OCI-LY7 (cell line): ENCODE results near the gene XPO4. TPM values are rescaled to one million over a fixed set of nuclear protein-coding genes. Genes with fewer than 3 reads are reported as not detected.
"Not testable (repeated sequence)": the region's sequence is repeated elsewhere in the genome, so short reads cannot be mapped to it uniquely, and the experiment has no call there.

Experiments
- BruUV-seq: library from RNA; stranded (reverse); fragments of 400-500 nt; replicated peaks from 2 replicates; lab custom pipeline; 2021; lab: Mats Ljungman, UMichigan
- CTCF ChIA-PET: fragments of 300-600 bp; sonication (Branson Sonifier 250); formaldehyde crosslinking; loops from one replicate; lab custom pipeline; 2022; ENCODE audit warnings: antibody characterized with exemption; ENCODE audit not compliant: unreplicated experiment; lab: Charles Lee
- POLR2A ChIA-PET: fragments of 300-600 bp; sonication (Branson Sonifier 250); formaldehyde crosslinking; loops from one replicate; lab custom pipeline; 2022; ENCODE audit warnings: antibody characterized with exemption; lab: Charles Lee
- DNase-seq: peaks from one replicate; pipeline ENCODE4 v3.0.0-alpha.2; 2015; ENCODE audit warnings: low spot score
- H2AFZ ChIP-seq: fragments of 200-600 bp; sonication (generic), shearing (Covaris generic); 2 replicates; pipeline ENCODE4 v1.6.1; 2014; ENCODE audit warnings: mild to moderate bottlenecking, antibody characterized with exemption, low read length, moderate library complexity
- H3K27ac ChIP-seq: fragments of 200-600 bp; sonication (generic); 2 replicates; pipeline ENCODE4 v1.5.1; 2014; ENCODE audit warnings: mixed run types, low read depth, mild to moderate bottlenecking, moderate library complexity, low read length, inconsistent platforms; ENCODE audit not compliant: poor library complexity, severe bottlenecking
- H3K36me3 ChIP-seq: fragments of 200-600 bp; sonication (generic); 2 replicates; pipeline ENCODE4 v1.6.1; 2014; ENCODE audit warnings: mild to moderate bottlenecking, antibody characterized with exemption, low read length, moderate library complexity, mixed read lengths; ENCODE audit not compliant: insufficient read depth
- H3K4me1 ChIP-seq: fragments of 200-600 bp; sonication (generic); 2 replicates; pipeline ENCODE4 v1.5.1; 2014; ENCODE audit warnings: mild to moderate bottlenecking, low read length; ENCODE audit not compliant: insufficient read depth, poor library complexity, severe bottlenecking
- H3K4me2 ChIP-seq: fragments of 200-600 bp; sonication (generic); 2 replicates; pipeline ENCODE4 v1.6.1; 2014; ENCODE audit warnings: mild to moderate bottlenecking, low read length
- H3K4me3 ChIP-seq: fragments of 200-600 bp; sonication (generic); 2 replicates; pipeline ENCODE4 v1.5.1; 2014; ENCODE audit warnings: mild to moderate bottlenecking, low read depth, low read length; ENCODE audit not compliant: poor library complexity, severe bottlenecking
- H3K79me2 ChIP-seq: fragments of 200-600 bp; sonication (generic); 2 replicates; pipeline ENCODE4 v1.6.1; 2016; ENCODE audit warnings: low read depth, mild to moderate bottlenecking, low read length, moderate library complexity, mixed read lengths; ENCODE audit not compliant: insufficient read depth
- H3K9me2 ChIP-seq: fragments of 200-600 bp; sonication (generic); 2 replicates; pipeline ENCODE4 v1.6.1; 2016; ENCODE audit warnings: mild to moderate bottlenecking, low read length, mixed read lengths; ENCODE audit not compliant: insufficient read depth
- H3K9me3 ChIP-seq: fragments of 200-600 bp; sonication (generic); 2 replicates; pipeline ENCODE4 v1.6.1; 2014; ENCODE audit warnings: mild to moderate bottlenecking, mixed run types, low read length, mixed read lengths
- H4K20me1 ChIP-seq: fragments of 200-600 bp; sonication (generic); 2 replicates; pipeline ENCODE4 v1.6.1; 2014; ENCODE audit warnings: mild to moderate bottlenecking, antibody characterized with exemption, low read length, moderate library complexity, mixed read lengths; ENCODE audit not compliant: insufficient read depth
- EZH2phosphoT487 ChIP-seq: fragments of 200-600 bp; sonication (generic); IDR thresholded peaks from 2 replicates; pipeline ENCODE4 v1.6.1; 2018; ENCODE audit warnings: low read depth, borderline replicate concordance, mild to moderate bottlenecking, mixed run types, antibody characterized with exemption, low read length, moderate library complexity, mixed read lengths
- intact Hi-C: fragments of 100-400 bp; cut with micrococcal nuclease; formaldehyde crosslinking; loops from one replicate; pipeline ENCODE4 v1.10.0; 2022; ENCODE audit not compliant: unreplicated experiment
- total RNA-seq, 2 experiments: library from RNA; depleted of rRNA in 1 of 2; stranded (reverse); fragments of >200 nt in 1 of 2; shearing (Covaris generic) in 1 of 2; gene quantifications; 2 replicates each; pipeline ENCODE4 v1.2.3, GENCODE V29; 2014 to 2022
- TF ChIP-seq, protein P1 (sequence below): fragments of 200-600 bp; sonication (generic); conservative IDR thresholded peaks from 2 replicates; pipeline ENCODE4 v1.5.1; 2014; ENCODE audit warnings: mild to moderate bottlenecking, antibody characterized with exemption, low read length, moderate library complexity, mixed read lengths

XPO4 gene
- total RNA-seq, 2 experiments from 2014 or later: 20.6 to 26.9 TPM

- TF ChIP-seq EZH2phosphoT487: no peak
- TF ChIP-seq, protein P1, sequence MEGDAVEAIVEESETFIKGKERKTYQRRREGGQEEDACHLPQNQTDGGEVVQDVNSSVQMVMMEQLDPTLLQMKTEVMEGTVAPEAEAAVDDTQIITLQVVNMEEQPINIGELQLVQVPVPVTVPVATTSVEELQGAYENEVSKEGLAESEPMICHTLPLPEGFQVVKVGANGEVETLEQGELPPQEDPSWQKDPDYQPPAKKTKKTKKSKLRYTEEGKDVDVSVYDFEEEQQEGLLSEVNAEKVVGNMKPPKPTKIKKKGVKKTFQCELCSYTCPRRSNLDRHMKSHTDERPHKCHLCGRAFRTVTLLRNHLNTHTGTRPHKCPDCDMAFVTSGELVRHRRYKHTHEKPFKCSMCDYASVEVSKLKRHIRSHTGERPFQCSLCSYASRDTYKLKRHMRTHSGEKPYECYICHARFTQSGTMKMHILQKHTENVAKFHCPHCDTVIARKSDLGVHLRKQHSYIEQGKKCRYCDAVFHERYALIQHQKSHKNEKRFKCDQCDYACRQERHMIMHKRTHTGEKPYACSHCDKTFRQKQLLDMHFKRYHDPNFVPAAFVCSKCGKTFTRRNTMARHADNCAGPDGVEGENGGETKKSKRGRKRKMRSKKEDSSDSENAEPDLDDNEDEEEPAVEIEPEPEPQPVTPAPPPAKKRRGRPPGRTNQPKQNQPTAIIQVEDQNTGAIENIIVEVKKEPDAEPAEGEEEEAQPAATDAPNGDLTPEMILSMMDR: no peak
- H3K4me2 ChIP-seq: no peak overlapping the region
- ChIA-PET CTCF (no interaction called here), POLR2A (interaction anchor here (1.0 kb wide), 1 partner anchor 666 kb away, joined by 3 read pairs; no protein-coding TSS in a partner anchor)
- H3K36me3 ChIP-seq: no peaks in the 10 kb centered on the region
- no peaks in the 10 kb centered on the region for H3K4me1 ChIP-seq
- no TSS peak for BruUV-seq
- no peaks in the 10 kb centered on the region for H3K9me3 ChIP-seq
- no peak overlapping the region for H3K27ac ChIP-seq
- intact Hi-C loops: loop anchor here (5.0 kb wide), 1 partner anchor 193 kb away; no protein-coding TSS in a partner anchor
- DNase-seq: no peak
- no peak overlapping the region for H2AFZ ChIP-seq
- no peak overlapping the region for H3K4me3 ChIP-seq
- no peaks in the 10 kb centered on the region for H3K79me2 ChIP-seq
- H4K20me1 ChIP-seq: no peaks in the 10 kb centered on the region
- H3K9me2 ChIP-seq: no peaks in the 10 kb centered on the region
Measured at GRCh38 chr13:20939662-20940061, 37.1 kb upstream of the XPO4 start.

- intact Hi-C loops: no loop called here
- H3K9me2 ChIP-seq: no peaks in the 10 kb centered on the region
- no peaks in the 10 kb centered on the region for H3K79me2 ChIP-seq
- H3K4me1 ChIP-seq: no peaks in the 10 kb centered on the region
- H3K4me3 ChIP-seq: no peak overlapping the region
- TF ChIP-seq, protein P1: no peak
- no peak for TF ChIP-seq EZH2phosphoT487
- no peak overlapping the region for H2AFZ ChIP-seq
- H4K20me1 ChIP-seq: no peaks in the 10 kb centered on the region
- no peak overlapping the region for H3K4me2 ChIP-seq
- no peaks in the 10 kb centered on the region for H3K36me3 ChIP-seq
- no peaks in the 10 kb centered on the region for H3K9me3 ChIP-seq
- no peak for DNase-seq
- CTCF ChIA-PET: no interaction called here
- no peak overlapping the region for H3K27ac ChIP-seq
- no TSS peak for BruUV-seq
- POLR2A ChIA-PET: no interaction called here
Measured at GRCh38 chr13:20938302-20938701, 35.8 kb upstream of the XPO4 start.

DNA sequence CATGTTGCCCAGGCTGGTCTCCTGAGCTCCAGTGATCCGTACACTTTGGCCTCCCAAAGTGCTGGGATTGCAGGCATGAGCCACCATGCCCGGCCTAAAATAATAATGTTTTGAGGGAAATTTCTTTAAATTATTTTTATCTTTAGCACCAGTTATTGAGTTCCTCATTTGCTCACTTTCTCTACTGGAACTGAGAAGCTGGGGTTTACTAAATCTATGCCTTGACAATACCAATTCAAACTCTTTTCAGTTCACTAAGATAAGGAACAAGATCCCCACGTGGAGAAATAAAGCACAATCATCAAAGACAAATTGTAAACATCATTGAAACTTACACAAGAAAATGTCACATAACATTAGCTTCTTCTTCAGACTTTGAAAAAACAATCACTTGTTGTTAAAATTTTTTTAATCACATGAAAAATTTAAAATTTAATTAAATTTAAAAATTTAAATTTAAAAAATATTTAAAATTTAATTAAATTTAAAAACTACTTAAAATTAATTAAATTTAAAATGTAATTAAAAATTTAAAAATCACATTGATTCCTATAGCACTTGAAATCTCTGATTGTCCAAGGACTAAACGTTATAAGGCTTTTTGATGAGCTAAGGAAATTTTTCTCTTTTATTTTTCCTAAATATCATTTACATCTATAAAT is 25.2 kb upstream of the XPO4 start:
- BruUV-seq: no TSS peak
- ChIA-PET POLR2A (interaction anchor here (0.5 to 1.0 kb wide), 2 partner anchors 224 to 374 kb away, joined by 3 read pairs; no protein-coding TSS in a partner anchor), CTCF (no interaction called here)
- H3K4me2 ChIP-seq: no peak overlapping the region
- DNase-seq: no peak
- no peak for TF ChIP-seq EZH2phosphoT487
- TF ChIP-seq, protein P1: no peak
- no peaks in the 10 kb centered on the region for H3K36me3 ChIP-seq
- H3K9me2 ChIP-seq: no peaks in the 10 kb centered on the region
- H3K4me3 ChIP-seq: no peak overlapping the region
- H4K20me1 ChIP-seq: no peaks in the 10 kb centered on the region
- peaks cover 2% of the 10 kb centered on the region for H3K4me1 ChIP-seq
- no peaks in the 10 kb centered on the region for H3K79me2 ChIP-seq
- intact Hi-C loops: loop anchor here (10.0 kb wide), 2 partner anchors 363 to 733 kb away; partner anchors contain the start of genes GJB2 and IFT88
- H3K9me3 ChIP-seq: no peaks in the 10 kb centered on the region
- H2AFZ ChIP-seq: no peak overlapping the region
- H3K27ac ChIP-seq: no peak overlapping the region

DNA sequence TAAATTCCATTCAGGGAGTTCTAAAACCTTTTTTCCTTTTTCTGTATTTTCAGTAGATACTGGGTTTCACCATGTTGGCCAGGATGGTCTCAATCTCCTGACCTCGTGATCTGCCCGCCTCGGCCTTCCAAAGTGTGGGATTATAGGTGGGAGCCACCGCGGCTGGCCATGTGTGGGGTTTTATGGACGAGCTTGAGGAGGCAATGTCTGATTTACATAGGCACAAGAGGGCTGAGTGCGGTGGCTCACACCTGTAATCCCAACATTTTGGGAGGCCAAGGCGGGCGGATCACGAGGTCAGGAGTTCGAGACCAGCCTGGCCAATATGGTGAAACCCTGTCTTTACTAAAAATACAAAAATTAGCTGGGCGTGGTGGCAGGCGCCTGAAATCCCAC is 22.8 kb upstream of the XPO4 start:
- not testable (repeated sequence) for H2AFZ ChIP-seq, H4K20me1 ChIP-seq, H3K9me2 ChIP-seq, H3K4me3 ChIP-seq, DNase-seq, H3K4me1 ChIP-seq, H3K9me3 ChIP-seq, H3K4me2 ChIP-seq, BruUV-seq, H3K36me3 ChIP-seq, H3K79me2 ChIP-seq, H3K27ac ChIP-seq
- intact Hi-C loops: loop anchor here (1.0 to 10.0 kb wide), 4 partner anchors 213 to 731 kb away; partner anchors contain the start of genes GJB2 and IFT88
- ChIA-PET POLR2A (interaction anchor here (0.7 kb wide), 1 partner anchor 206 kb away, joined by 3 read pairs; no protein-coding TSS in a partner anchor), CTCF (interaction anchor here (1.2 kb wide), 1 partner anchor 11 kb away, joined by 3 read pairs; no protein-coding TSS in a partner anchor)
